HepG2 (cell line): Measurements from ENCODE around the gene AHNAK. TPM values are rescaled to one million over a fixed set of nuclear protein-coding genes. Genes with fewer than 3 reads are reported as not detected.
A peak's percentile ranks its signal among the peaks of the same experiment; 100 is the strongest.

ENCODE experiments used
- BHLHE40 ChIP-seq: IDR thresholded peaks from 2 replicates; pipeline ENCODE4 v1.6.1; 2011; ENCODE audit warnings: low read length, improper control_type of control experiment
- CREM ChIP-seq, 2 experiments: sonication (generic) in 1 of 2; formaldehyde crosslinking in 1 of 2; IDR thresholded peaks; 2 replicates each; pipeline versions ENCODE4 v1.4.0 to v1.6.1; 2016 to 2020; ENCODE audit warnings: antibody characterized with exemption in 1 of 2, mild to moderate bottlenecking in 1 of 2, missing genetic modification reagents in 1 of 2
- E2F1 ChIP-seq: sonication (generic); formaldehyde crosslinking; IDR thresholded peaks from 2 replicates; pipeline ENCODE4 v1.5.0; 2020; ENCODE audit warnings: missing genetic modification reagents
- FOXA1 ChIP-seq, 2 experiments: fragments of 450-650 bp in 1 of 2; sonication (generic) in 1 of 2; formaldehyde crosslinking in 1 of 2; IDR thresholded peaks; 2 replicates each; pipeline versions ENCODE4 v1.4.0 to v1.6.1; 2016 to 2020; ENCODE audit warnings: missing genetic modification reagents in 1 of 2
- IRX3 ChIP-seq: sonication (generic); formaldehyde crosslinking; IDR thresholded peaks from 2 replicates; pipeline ENCODE4 v1.8.1; 2023; ENCODE audit warnings: mild to moderate bottlenecking, low read depth, missing genetic modification reagents, borderline replicate concordance
- MIER2 ChIP-seq: IDR thresholded peaks from 2 replicates; pipeline ENCODE4 v1.6.1; 2016; ENCODE audit warnings: missing biosample characterization, missing genetic modification reagents
- MXD4 ChIP-seq: IDR thresholded peaks from 2 replicates; pipeline ENCODE4 v1.6.1; 2016; ENCODE audit warnings: mild to moderate bottlenecking, missing biosample characterization, missing genetic modification reagents
- NR2C2 ChIP-seq: sonication (generic); formaldehyde crosslinking; IDR thresholded peaks from 2 replicates; pipeline ENCODE4 v1.4.0; 2020; ENCODE audit warnings: missing genetic modification reagents, mild to moderate bottlenecking, moderate library complexity, borderline replicate concordance
- PRPF4 ChIP-seq: fragments of 200-400 bp; formaldehyde crosslinking; IDR thresholded peaks from 2 replicates; pipeline ENCODE4 v1.6.1; 2016; ENCODE audit warnings: low read length, low read depth; ENCODE audit not compliant: poor library complexity, severe bottlenecking
- RBAK ChIP-seq: sonication (generic); formaldehyde crosslinking; IDR thresholded peaks from 2 replicates; pipeline ENCODE4 v1.5.1; 2020; ENCODE audit warnings: mild to moderate bottlenecking, missing genetic modification reagents
- SP2 ChIP-seq: sonication (generic); formaldehyde crosslinking; IDR thresholded peaks from 2 replicates; pipeline ENCODE4 v1.5.1; 2020; ENCODE audit warnings: mild to moderate bottlenecking, missing genetic modification reagents
- SP5 ChIP-seq: IDR thresholded peaks from 2 replicates; pipeline ENCODE4 v1.6.1; 2016; ENCODE audit warnings: low read depth, borderline replicate concordance
- TGIF2 ChIP-seq: IDR thresholded peaks from 2 replicates; pipeline ENCODE4 v1.6.1; 2016; ENCODE audit warnings: control low read depth, missing compliant biosample characterization
- TOE1 ChIP-seq: sonication (generic); formaldehyde crosslinking; IDR thresholded peaks from 2 replicates; pipeline ENCODE4 v1.4.0; 2020; ENCODE audit warnings: mild to moderate bottlenecking, missing genetic modification reagents
- ZBED4 ChIP-seq: sonication (generic); formaldehyde crosslinking; IDR thresholded peaks from 2 replicates; pipeline ENCODE4 v1.4.0; 2020; ENCODE audit warnings: missing genetic modification reagents, borderline replicate concordance
- ZBTB1 ChIP-seq: sonication (generic); formaldehyde crosslinking; IDR thresholded peaks from 2 replicates; pipeline ENCODE4 v1.4.0; 2020; ENCODE audit warnings: missing genetic modification reagents, borderline replicate concordance
- ZNF225 ChIP-seq: sonication (generic); formaldehyde crosslinking; IDR thresholded peaks from 2 replicates; pipeline ENCODE4 v1.4.0; 2020; ENCODE audit warnings: mild to moderate bottlenecking, missing genetic modification reagents
- ZNF414 ChIP-seq: sonication (generic); formaldehyde crosslinking; IDR thresholded peaks from 2 replicates; pipeline ENCODE4 v1.5.0; 2020; ENCODE audit warnings: missing genetic modification reagents
- ZNF773 ChIP-seq: sonication (generic); formaldehyde crosslinking; IDR thresholded peaks from 2 replicates; pipeline ENCODE4 v1.4.0; 2020; ENCODE audit warnings: missing genetic modification reagents, borderline replicate concordance
- ZNF784 ChIP-seq: sonication (generic); formaldehyde crosslinking; IDR thresholded peaks from 2 replicates; pipeline ENCODE4 v1.5.1; 2020; ENCODE audit warnings: missing genetic modification reagents, mild to moderate bottlenecking, borderline replicate concordance
- ZNF879 ChIP-seq: sonication (generic); formaldehyde crosslinking; IDR thresholded peaks from 2 replicates; pipeline ENCODE4 v1.8.1; 2023; ENCODE audit warnings: missing genetic modification reagents
- ZSCAN21 ChIP-seq: sonication (generic); formaldehyde crosslinking; IDR thresholded peaks from 2 replicates; pipeline ENCODE4 v1.8.0; 2022; ENCODE audit warnings: mild to moderate bottlenecking, missing genetic modification reagents, moderate library complexity, borderline replicate concordance
- ZSCAN29 ChIP-seq: sonication (generic); formaldehyde crosslinking; conservative IDR thresholded peaks from 2 replicates; pipeline ENCODE4 v1.4.0; 2020; ENCODE audit warnings: mild to moderate bottlenecking, missing genetic modification reagents
- ZZZ3 ChIP-seq: sonication (generic); formaldehyde crosslinking; IDR thresholded peaks from 2 replicates; pipeline ENCODE4 v1.4.0; 2020; ENCODE audit warnings: missing genetic modification reagents, mild to moderate bottlenecking, borderline replicate concordance
- polyA plus RNA-seq, 8 experiments: library from polyadenylated mRNA; depleted of rRNA in 3 of 8; stranded (reverse) in 7 of 8; unstranded in 1 of 8; fragments of >200 nt; fragmentation: Illumina TruSeq in 4 of 8; extraction: Trizol in 4 of 8; gene quantifications; 2 replicates each; pipeline versions ENCODE4 v1.2.1 to v1.2.3, GENCODE V29; 2011 to 2016; ENCODE audit warnings: low read depth in 4 of 8, missing spikeins in 1 of 8, mixed read lengths in 1 of 8; ENCODE audit not compliant: insufficient read depth in 1 of 8
- total RNA-seq, 5 experiments: library from RNA; depleted of rRNA; stranded (reverse); fragments of >200 nt; fragmentation: Illumina TruSeq; extraction: Trizol; gene quantifications; 2 replicates each; pipeline ENCODE4 v1.2.3, GENCODE V29; 2016; ENCODE audit warnings: low read depth in 1 of 5

Gene AHNAK
- total and polyA plus RNA-seq, 2 of the 13 experiments (the other 11 are each of a cell fraction or from before 2014, with no cell fraction given) = 23.4 to 25.0 TPM

- no peak for TF ChIP-seq ZNF784
- TF ChIP-seq MIER2 (CRISPR knock-in tag) = no peak
- no peak for TF ChIP-seq PRPF4
- no peak for TF ChIP-seq SP2 (CRISPR knock-in tag)
- TF ChIP-seq BHLHE40 = no peak
- 0 out of 2 replicates have a peak, but pooled peaks have one; percentile 18 for TF ChIP-seq TOE1 (CRISPR knock-in tag)
- TF ChIP-seq MXD4 (CRISPR knock-in tag) = no peak
- TF ChIP-seq ZNF225 (CRISPR knock-in tag) = no peak
- TF ChIP-seq TGIF2 = no peak
- no peak for TF ChIP-seq E2F1 (CRISPR knock-in tag)
- no peak for TF ChIP-seq ZSCAN29 (CRISPR knock-in tag)
- no peak for TF ChIP-seq ZNF414
- peak; percentile 74 for TF ChIP-seq SP5 (CRISPR knock-in tag)
- TF ChIP-seq RBAK = no peak
- TF ChIP-seq IRX3 (CRISPR knock-in tag) = 0 out of 2 replicates have a peak, but pooled peaks have one; percentile 36
- TF ChIP-seq ZBTB1 = no peak
- TF ChIP-seq ZNF773 = no peak
- TF ChIP-seq NR2C2 (CRISPR knock-in tag) = no peak
- no peak for TF ChIP-seq ZSCAN21
- TF ChIP-seq CREM (IDR thresholded peaks at IDR 0.05) = peak; percentile 58; the same call in 1 of the 2 replicates
- no peak for TF ChIP-seq CREM (CRISPR knock-in tag; IDR thresholded peaks at IDR 0.05)
- TF ChIP-seq ZNF879 (CRISPR knock-in tag) = no peak
- TF ChIP-seq ZBED4 (CRISPR knock-in tag) = 0 out of 2 replicates have a peak, but pooled peaks have one; percentile 33
- TF ChIP-seq ZZZ3 (CRISPR knock-in tag) = no peak
- TF ChIP-seq FOXA1 (IDR thresholded peaks at IDR 0.05) = no peak
- TF ChIP-seq FOXA1 (CRISPR knock-in tag; IDR thresholded peaks at IDR 0.05) = peak; percentile 89
Measured at GRCh38 chr11:62548545-62549335, 2.1 kb upstream of the AHNAK start (continued).
